NCI-H2196 treated with DMSO at 0.1 percent for 48 hours (cell line): ENCODE results near the gene KLHL13.
"Not testable (repeated sequence)": the region's sequence is repeated elsewhere in the genome, so short reads cannot be mapped to it uniquely, and the experiment has no call there.

Experiments used
- DNase-seq: peaks from one replicate; lab custom pipeline; 2025; ENCODE audit not compliant: unreplicated experiment; lab: John Stamatoyannopoulos, UW

KLHL13 gene

GRCh38 chrX:117996408-117996807 is 120.2 kb downstream of the KLHL13 start:
- DNase-seq: no peak

GRCh38 chrX:117995378-117995777 is 121.2 kb downstream of the KLHL13 start:
- DNase-seq: no peak

GRCh38 chrX:117992192-117992723 is 124.4 kb downstream of the KLHL13 start:
- DNase-seq: no peak

GRCh38 chrX:117990438-117990837 is 126.2 kb downstream of the KLHL13 start:
- no peak for DNase-seq

GRCh38 chrX:117989512-117989911 is 127.1 kb downstream of the KLHL13 start:
- DNase-seq: no peak

GRCh38 chrX:117987373-117987772 is 129.2 kb downstream of the KLHL13 start:
- no peak for DNase-seq

- no peak for DNase-seq
Observed at GRCh38 chrX:117985241-117985640, 131.4 kb downstream of the KLHL13 start.

GRCh38 chrX:117982694-117983392 is 133.8 kb downstream of the KLHL13 start:
- no peak for DNase-seq

- no peak for DNase-seq
Observed at GRCh38 chrX:117978402-117978801, 138.2 kb downstream of the KLHL13 start.

GRCh38 chrX:117977526-117977925 is 139.1 kb downstream of the KLHL13 start:
- DNase-seq: no peak

- DNase-seq: no peak
Observed at GRCh38 chrX:117973110-117973807, 143.4 kb downstream of the KLHL13 start.

GRCh38 chrX:117972711-117973109 is 143.9 kb downstream of the KLHL13 start:
- DNase-seq: no peak

- DNase-seq: no peak
Observed at GRCh38 chrX:117969782-117970181, 146.8 kb downstream of the KLHL13 start.

GRCh38 chrX:117969328-117969727 is 147.3 kb downstream of the KLHL13 start:
- DNase-seq: no peak

GRCh38 chrX:117959045-117959444 is 157.6 kb downstream of the KLHL13 start:
- no peak for DNase-seq

GRCh38 chrX:117957128-117957527 is 159.5 kb downstream of the KLHL13 start:
- no peak for DNase-seq

- DNase-seq: not testable (repeated sequence)
Observed at GRCh38 chrX:117939296-117939695, 177.3 kb downstream of the KLHL13 start.

- DNase-seq: no peak
Observed at GRCh38 chrX:117936118-117936517, 180.5 kb downstream of the KLHL13 start.

- DNase-seq: not testable (repeated sequence)
Observed at GRCh38 chrX:117930116-117930515, 186.5 kb downstream of the KLHL13 start.

- no peak for DNase-seq
Observed at GRCh38 chrX:117919755-117920154, 196.9 kb downstream of the KLHL13 start.

GRCh38 chrX:117910216-117910615 is 206.4 kb downstream of the KLHL13 start:
- no peak for DNase-seq

GRCh38 chrX:117898226-117898625 is 218.4 kb downstream of the KLHL13 start:
- DNase-seq: no peak
